ENCODE results near the gene MANSC1.

DNA sequence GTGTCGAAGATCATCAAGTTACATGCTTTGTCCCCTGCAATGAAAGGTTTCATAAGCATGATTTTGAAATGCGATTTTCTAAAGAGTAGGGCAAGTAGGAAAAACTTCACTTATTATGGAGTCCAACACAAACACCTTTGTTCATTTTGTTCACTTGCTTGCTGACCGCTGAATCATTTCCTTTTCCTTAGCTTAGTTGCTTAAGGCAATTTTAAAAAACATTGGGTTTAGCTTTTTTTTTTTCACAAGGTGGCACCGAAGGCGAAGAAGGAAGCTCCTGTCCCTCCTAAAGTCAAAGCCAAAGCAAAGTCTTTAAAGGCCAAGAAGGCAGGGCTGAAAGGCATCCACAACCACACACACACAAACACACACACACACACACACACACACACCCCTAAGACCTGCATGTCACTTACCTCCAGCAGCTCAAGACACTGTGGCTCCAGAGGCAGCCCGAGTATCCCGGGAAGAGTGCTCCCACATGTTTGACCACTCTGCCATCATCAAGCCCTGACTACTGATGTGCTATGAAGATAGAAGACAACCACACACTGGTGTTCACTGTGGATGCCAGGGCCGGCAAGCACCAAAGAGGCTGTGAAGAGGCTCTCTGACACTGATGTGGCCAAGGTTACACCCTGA is 11.4 kb downstream of the MANSC1 start:
- TF ChIP-seq, protein P1, sequence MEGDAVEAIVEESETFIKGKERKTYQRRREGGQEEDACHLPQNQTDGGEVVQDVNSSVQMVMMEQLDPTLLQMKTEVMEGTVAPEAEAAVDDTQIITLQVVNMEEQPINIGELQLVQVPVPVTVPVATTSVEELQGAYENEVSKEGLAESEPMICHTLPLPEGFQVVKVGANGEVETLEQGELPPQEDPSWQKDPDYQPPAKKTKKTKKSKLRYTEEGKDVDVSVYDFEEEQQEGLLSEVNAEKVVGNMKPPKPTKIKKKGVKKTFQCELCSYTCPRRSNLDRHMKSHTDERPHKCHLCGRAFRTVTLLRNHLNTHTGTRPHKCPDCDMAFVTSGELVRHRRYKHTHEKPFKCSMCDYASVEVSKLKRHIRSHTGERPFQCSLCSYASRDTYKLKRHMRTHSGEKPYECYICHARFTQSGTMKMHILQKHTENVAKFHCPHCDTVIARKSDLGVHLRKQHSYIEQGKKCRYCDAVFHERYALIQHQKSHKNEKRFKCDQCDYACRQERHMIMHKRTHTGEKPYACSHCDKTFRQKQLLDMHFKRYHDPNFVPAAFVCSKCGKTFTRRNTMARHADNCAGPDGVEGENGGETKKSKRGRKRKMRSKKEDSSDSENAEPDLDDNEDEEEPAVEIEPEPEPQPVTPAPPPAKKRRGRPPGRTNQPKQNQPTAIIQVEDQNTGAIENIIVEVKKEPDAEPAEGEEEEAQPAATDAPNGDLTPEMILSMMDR (IDR thresholded peaks at IDR 0.05; ENCODE audit: insufficient read depth, low read length, poor library complexity, severe bottlenecking), result no peak
- TF ChIP-seq EZH2phosphoT487 (conservative IDR thresholded peaks at IDR 0.05; ENCODE audit: low read length), result no peak
